PC-9 (cell line): ENCODE results near the gene SLC46A1. TPM values are rescaled to one million over a fixed set of nuclear protein-coding genes. Genes with fewer than 3 reads are reported as not detected.

ENCODE experiments used
- BruUV-seq: library from RNA; stranded (reverse); fragments of 400-500 nt; replicated peaks from 2 replicates; lab custom pipeline; 2021; lab: Mats Ljungman, UMichigan
- CTCF ChIA-PET: fragments of 300-600 bp; sonication (Branson Sonifier 250); formaldehyde crosslinking; loops from one replicate; lab custom pipeline; 2022; ENCODE audit warnings: antibody characterized with exemption; lab: Charles Lee
- POLR2A ChIA-PET: fragments of 300-600 bp; sonication (Branson Sonifier 250); formaldehyde crosslinking; loops from one replicate; lab custom pipeline; 2022; ENCODE audit warnings: antibody characterized with exemption; ENCODE audit not compliant: unreplicated experiment; lab: Charles Lee
- DNase-seq, 2 experiments: peaks; one replicate each; pipeline versions ENCODE4 v3.0.0 to v3.0.0-alpha.2; 2015 to 2022; ENCODE audit warnings: mixed read lengths in 1 of 2
- H2AFZ ChIP-seq: fragments of 200-600 bp; sonication (generic); 2 replicates; pipeline ENCODE4 v1.8.1; 2017; ENCODE audit warnings: antibody characterized with exemption
- H3F3A ChIP-seq: fragments of 200-600 bp; sonication (generic); 2 replicates; pipeline ENCODE4 v1.8.1; 2017; ENCODE audit warnings: antibody characterized with exemption, mild to moderate bottlenecking, low read depth; ENCODE audit not compliant: insufficient read depth
- H3K27ac ChIP-seq: fragments of 200-600 bp; sonication (generic); 2 replicates; pipeline ENCODE4 v1.6.1; 2016; ENCODE audit warnings: mixed run types
- H3K27me3 ChIP-seq: fragments of 200-600 bp; sonication (generic); 2 replicates; pipeline ENCODE4 v1.6.1; 2016; ENCODE audit warnings: low read depth, mixed run types; ENCODE audit not compliant: insufficient read depth
- H3K36me3 ChIP-seq: fragments of 200-600 bp; sonication (generic); 2 replicates; pipeline ENCODE4 v1.6.1; 2016; ENCODE audit warnings: low read depth, mixed run types
- H3K4me1 ChIP-seq: fragments of 200-600 bp; sonication (generic); replicated peaks from 2 replicates; pipeline ENCODE4 v1.6.1; 2016; ENCODE audit warnings: mixed run types; ENCODE audit not compliant: insufficient read depth
- H3K4me2 ChIP-seq: fragments of 200-600 bp; sonication (generic); 2 replicates; pipeline ENCODE4 v1.6.1; 2017; ENCODE audit warnings: mixed run types
- H3K4me3 ChIP-seq: fragments of 200-600 bp; sonication (generic); 2 replicates; pipeline ENCODE4 v1.6.1; 2016; ENCODE audit warnings: mixed run types
- H3K79me2 ChIP-seq: fragments of 200-600 bp; sonication (generic); 2 replicates; pipeline ENCODE4 v1.6.1; 2017; ENCODE audit warnings: low read depth, mixed run types
- H3K9me2 ChIP-seq: fragments of 200-600 bp; sonication (generic); 2 replicates; pipeline ENCODE4 v1.8.1; 2017; ENCODE audit warnings: mild to moderate bottlenecking; ENCODE audit not compliant: insufficient read depth
- H3K9me3 ChIP-seq: fragments of 200-600 bp; sonication (generic); 2 replicates; pipeline ENCODE4 v1.8.1; 2016; ENCODE audit warnings: low read depth; ENCODE audit not compliant: insufficient read depth
- H4K20me1 ChIP-seq: fragments of 200-600 bp; sonication (generic); 2 replicates; pipeline ENCODE4 v1.8.1; 2017; ENCODE audit not compliant: insufficient read depth
- CTCF ChIP-seq: fragments of 200-600 bp; sonication (generic); conservative IDR thresholded peaks from 2 replicates; pipeline ENCODE4 v1.6.1; 2017; ENCODE audit warnings: mixed run types, antibody characterized with exemption, mild to moderate bottlenecking, moderate library complexity
- EZH2 ChIP-seq: fragments of 200-600 bp; sonication (generic); IDR thresholded peaks from 2 replicates; pipeline ENCODE4 v1.8.0; 2017; ENCODE audit warnings: antibody characterized with exemption, low read depth
- intact Hi-C: fragments of 100-400 bp; cut with micrococcal nuclease; formaldehyde crosslinking; loops from one replicate; pipeline ENCODE4 v1.10.0; 2022; ENCODE audit not compliant: unreplicated experiment
- total RNA-seq: library from RNA; stranded (reverse); gene quantifications from 2 replicates; pipeline ENCODE4 v1.2.3, GENCODE V29; 2021

Gene SLC46A1
- total RNA-seq, 1 experiment from 2014 or later: 14.9 TPM

GRCh38 chr17:28348979-28349378 is 57.0 kb downstream of the SLC46A1 start:
- Histone ChIP-seq H2AFZ (no peak overlapping the region), H3K9me3 (no peaks in the 10 kb centered on the region), H4K20me1 (0 out of 2 replicates have a peak, but pooled peaks cover 3% of the 10 kb centered on the region), H3K4me3 (no peak overlapping the region), H3K4me2 (no peak overlapping the region), H3K36me3 (peaks cover 24% of the 10 kb centered on the region), H3K9me2 (no peaks in the 10 kb centered on the region), H3F3A (peaks cover 56% of the 10 kb centered on the region), H3K79me2 (no peaks in the 10 kb centered on the region), H3K27ac (no peak overlapping the region), H3K27me3 (no peaks in the 10 kb centered on the region), H3K4me1 (peaks cover 26% of the 10 kb centered on the region)
- BruUV-seq: no TSS peak
- CTCF ChIA-PET: no interaction called here
- DNase-seq: no peak
- POLR2A ChIA-PET: no interaction called here
- no peak for TF ChIP-seq EZH2
- TF ChIP-seq CTCF: no peak
- intact Hi-C loops: no loop called here

GRCh38 chr17:28347261-28347891 is 58.6 kb downstream of the SLC46A1 start:
- Histone ChIP-seq H3K4me1 (peaks cover 26% of the 10 kb centered on the region), H3K4me2 (peak overlapping the region; percentile 39), H3K36me3 (peaks cover 24% of the 10 kb centered on the region), H3K27ac (peak overlapping the region; percentile 72), H3K79me2 (no peaks in the 10 kb centered on the region), H3K9me3 (no peaks in the 10 kb centered on the region), H3F3A (peaks cover 56% of the 10 kb centered on the region), H3K4me3 (no peak overlapping the region), H3K9me2 (no peaks in the 10 kb centered on the region), H4K20me1 (0 out of 2 replicates have a peak, but pooled peaks cover 3% of the 10 kb centered on the region), H2AFZ (no peak overlapping the region), H3K27me3 (no peaks in the 10 kb centered on the region)
- intact Hi-C loops: loop anchor here (1.0 kb wide), 2 partner anchors 11 to 33 kb away; no protein-coding TSS in a partner anchor
- BruUV-seq: TSS peak; percentile 13
- ChIA-PET POLR2A (interaction anchor here (0.5 to 2.5 kb wide), 9 partner anchors 9 to 1052 kb away, joined by 3 to 42 read pairs (median 5); partner anchors contain the start of genes IFT20, POLDIP2 and TNFAIP1), CTCF (interaction anchor here (0.7 kb wide), 2 partner anchors 9 to 12 kb away, joined by 3 to 6 read pairs; partner anchors contain the start of genes IFT20 and TNFAIP1)
- peak; percentile 82 to 89 for DNase-seq
- TF ChIP-seq CTCF (no peak; the same call in 1 of the 2 replicates), EZH2 (no peak)

GRCh38 chr17:28346746-28347246 is 59.2 kb downstream of the SLC46A1 start:
- Histone ChIP-seq H3K9me3 (no peaks in the 10 kb centered on the region), H3K4me2 (peak overlapping the region; percentile 39), H3F3A (peaks cover 56% of the 10 kb centered on the region), H2AFZ (no peak overlapping the region), H3K36me3 (peaks cover 24% of the 10 kb centered on the region), H4K20me1 (0 out of 2 replicates have a peak, but pooled peaks cover 3% of the 10 kb centered on the region), H3K27me3 (no peaks in the 10 kb centered on the region), H3K4me3 (no peak overlapping the region), H3K27ac (peak overlapping the region; percentile 72), H3K4me1 (peaks cover 26% of the 10 kb centered on the region), H3K9me2 (no peaks in the 10 kb centered on the region), H3K79me2 (no peaks in the 10 kb centered on the region)
- no peak for DNase-seq
- POLR2A ChIA-PET: interaction anchor here (0.6 to 2.5 kb wide), 7 partner anchors 11 to 1052 kb away, joined by 3 to 42 read pairs (median 5); partner anchors contain the start of genes IFT20 and TNFAIP1
- TF ChIP-seq CTCF (peak; percentile 35; the same call in 1 of the 2 replicates), EZH2 (no peak)
- intact Hi-C loops: loop anchor here (1.0 kb wide), 2 partner anchors 10 to 34 kb away; no protein-coding TSS in a partner anchor
- CTCF ChIA-PET: interaction anchor here (0.7 kb wide), 2 partner anchors 8 to 11 kb away, joined by 3 to 6 read pairs; partner anchors contain the start of genes IFT20 and TNFAIP1
- BruUV-seq: no TSS peak
